Keratinocyte (primary cell): ENCODE results near the gene CCDC192. TPM values are rescaled to one million over a fixed set of nuclear protein-coding genes. Genes with fewer than 3 reads are reported as not detected.

Experiments
- DNase-seq: peaks from one replicate; pipeline ENCODE4 v3.0.0-alpha.2; 2011; ENCODE audit warnings: low read depth, missing footprints, low spot score
- FAIRE-seq: peaks from 2 replicates; lab custom pipeline; 2011; peaks lifted over from hg19 to GRCh38; lab: Jason Lieb, UNC
- H2AFZ ChIP-seq: 2 replicates; pipeline ENCODE4 v1.6.0; 2012; ENCODE audit warnings: low read length, control low read depth, inconsistent platforms; ENCODE audit not compliant: control insufficient read depth
- H3K27ac ChIP-seq: 2 replicates; pipeline ENCODE4 v1.5.1; 2011; ENCODE audit warnings: low read length; ENCODE audit not compliant: control insufficient read depth, insufficient read depth
- H3K27me3 ChIP-seq: 3 replicates; pipeline ENCODE4 v1.6.0; 2011; ENCODE audit warnings: low read length; ENCODE audit not compliant: control insufficient read depth, insufficient read depth; ENCODE audit errors: extremely low read depth
- H3K36me3 ChIP-seq, 2 experiments: 2 replicates in 1 of 2; 3 replicates in 1 of 2; pipeline ENCODE4 v1.5.1; 2011; ENCODE audit warnings: low read length in 2 of 2, mild to moderate bottlenecking in 1 of 2; ENCODE audit not compliant: control insufficient read depth in 2 of 2, insufficient read depth in 2 of 2; ENCODE audit errors: extremely low read depth in 1 of 2
- H3K4me1 ChIP-seq: 3 replicates; pipeline ENCODE4 v1.5.1; 2011; ENCODE audit warnings: low read length; ENCODE audit not compliant: control insufficient read depth, insufficient read depth; ENCODE audit errors: extremely low read depth
- H3K4me2 ChIP-seq: 3 replicates; pipeline ENCODE4 v1.6.0; 2011; ENCODE audit warnings: low read depth, low read length; ENCODE audit not compliant: control insufficient read depth, insufficient read depth; ENCODE audit errors: extremely low read depth
- H3K4me3 ChIP-seq, 3 experiments: fragments of 200-600 bp in 1 of 3; sonication (generic) in 1 of 3; 2 replicates in 2 of 3; 3 replicates in 1 of 3; pipeline ENCODE4 v1.5.1; 2011 to 2016; ENCODE audit warnings: low read length in 3 of 3, mild to moderate bottlenecking in 3 of 3, control low read depth in 2 of 3, inconsistent platforms in 1 of 3, low read depth in 1 of 3, mixed read lengths in 1 of 3, mixed run types in 1 of 3, moderate library complexity in 1 of 3; ENCODE audit not compliant: control insufficient read depth in 2 of 3, insufficient read depth in 2 of 3; ENCODE audit errors: extremely low read depth in 1 of 3
- H3K79me2 ChIP-seq: 2 replicates; pipeline ENCODE4 v1.6.0; 2012; ENCODE audit warnings: low read length; ENCODE audit not compliant: control insufficient read depth, insufficient read depth
- H3K9ac ChIP-seq: 3 replicates; pipeline ENCODE4 v1.6.0; 2011; ENCODE audit warnings: low read length; ENCODE audit not compliant: control insufficient read depth, insufficient read depth; ENCODE audit errors: extremely low read depth
- H3K9me1 ChIP-seq: 3 replicates; pipeline ENCODE4 v1.6.0; 2011; ENCODE audit warnings: low read length; ENCODE audit not compliant: control insufficient read depth, insufficient read depth; ENCODE audit errors: extremely low read depth
- H3K9me3 ChIP-seq: 2 replicates; pipeline ENCODE4 v1.5.1; 2012; ENCODE audit warnings: low read depth, low read length; ENCODE audit not compliant: control insufficient read depth
- H4K20me1 ChIP-seq: 3 replicates; pipeline ENCODE4 v1.6.0; 2011; ENCODE audit warnings: low read length; ENCODE audit not compliant: control insufficient read depth, insufficient read depth; ENCODE audit errors: extremely low read depth
- EZH2 ChIP-seq: IDR thresholded peaks from one replicate; pipeline ENCODE4 v1.6.1; 2012; ENCODE audit warnings: inconsistent platforms, mild to moderate bottlenecking, low read length, moderate library complexity
- dilution Hi-C: fragments of 300-500 bp; cut with MboI; formaldehyde crosslinking; loops from one replicate; pipeline ENCODE4 v1.7.0; 2020; ENCODE audit warnings: low sequenced_read_pairs; ENCODE audit not compliant: extremely low pct_ligation_motif_present
- polyA plus RNA-seq, 5 experiments: library from polyadenylated mRNA; depleted of rRNA in 3 of 5; stranded (reverse) in 3 of 5; stranded (forward) in 1 of 5; unstranded in 1 of 5; fragments of >200 nt; gene quantifications; 1 replicate in 1 of 5; 2 replicates in 3 of 5; 3 replicates in 1 of 5; pipeline versions ENCODE4 v1.2.1 to v1.2.3, GENCODE V29; 2011 to 2012; ENCODE audit warnings: missing spikeins in 2 of 5, low read depth in 1 of 5, low replicate concordance in 1 of 5
- TF ChIP-seq, protein P1 (sequence below), 3 experiments: IDR thresholded peaks in 1 of 3; conservative IDR thresholded peaks in 1 of 3; optimal IDR thresholded peaks in 1 of 3; 2 replicates in 2 of 3; 3 replicates in 1 of 3; pipeline versions ENCODE3 to v1.5.1; 2011; ENCODE audit warnings: low read length in 3 of 3, mild to moderate bottlenecking in 3 of 3, moderate library complexity in 2 of 3, control low read depth in 1 of 3, inconsistent platforms in 1 of 3; ENCODE audit not compliant: insufficient read depth in 2 of 3; ENCODE audit errors: extremely low read depth in 1 of 3

CCDC192 gene
- polyA plus RNA-seq, 1 donor (not counting 4 experiments of a cell fraction or from before 2014, with no cell fraction given) = not detected

DNA sequence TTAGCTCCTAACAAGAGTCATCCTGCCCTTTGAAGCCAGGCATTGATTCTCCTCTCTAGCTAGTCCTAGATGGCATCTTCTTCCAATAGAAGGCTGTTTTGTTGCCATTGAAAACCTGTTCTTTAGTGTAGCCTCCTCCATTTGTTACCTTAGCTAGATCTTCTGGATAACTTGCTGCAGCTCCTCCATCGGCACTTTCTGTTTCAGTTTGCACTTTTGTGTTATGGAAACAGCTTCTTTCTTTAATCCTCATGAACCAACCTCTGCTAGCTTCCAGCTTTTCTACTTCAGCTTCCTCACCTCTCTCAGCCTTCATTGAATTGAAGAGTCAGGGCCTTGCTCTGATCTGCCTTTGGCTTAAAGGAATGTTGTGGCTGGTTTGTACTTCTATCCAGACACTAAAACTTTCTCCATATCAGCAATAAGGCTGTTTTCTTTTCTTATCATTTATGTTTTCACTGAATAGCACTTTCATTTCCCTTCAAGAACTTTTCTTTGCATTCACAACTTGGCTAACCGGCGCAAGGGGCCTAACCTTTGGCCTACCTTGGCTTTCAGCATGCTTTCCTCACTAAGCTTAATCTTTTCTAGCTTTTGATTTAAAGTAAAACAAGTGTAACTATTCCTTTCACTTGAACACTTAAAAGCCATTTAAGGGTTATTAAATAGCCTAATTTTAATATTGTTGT lies 213.8 kb downstream of the CCDC192 start:
- H3K27me3 ChIP-seq = no peaks in the 10 kb centered on the region
- no peaks in the 10 kb centered on the region for H3K79me2 ChIP-seq
- H3K4me3 ChIP-seq = no peak overlapping the region
- H3K9ac ChIP-seq = no peak overlapping the region
- TF ChIP-seq, protein P1, sequence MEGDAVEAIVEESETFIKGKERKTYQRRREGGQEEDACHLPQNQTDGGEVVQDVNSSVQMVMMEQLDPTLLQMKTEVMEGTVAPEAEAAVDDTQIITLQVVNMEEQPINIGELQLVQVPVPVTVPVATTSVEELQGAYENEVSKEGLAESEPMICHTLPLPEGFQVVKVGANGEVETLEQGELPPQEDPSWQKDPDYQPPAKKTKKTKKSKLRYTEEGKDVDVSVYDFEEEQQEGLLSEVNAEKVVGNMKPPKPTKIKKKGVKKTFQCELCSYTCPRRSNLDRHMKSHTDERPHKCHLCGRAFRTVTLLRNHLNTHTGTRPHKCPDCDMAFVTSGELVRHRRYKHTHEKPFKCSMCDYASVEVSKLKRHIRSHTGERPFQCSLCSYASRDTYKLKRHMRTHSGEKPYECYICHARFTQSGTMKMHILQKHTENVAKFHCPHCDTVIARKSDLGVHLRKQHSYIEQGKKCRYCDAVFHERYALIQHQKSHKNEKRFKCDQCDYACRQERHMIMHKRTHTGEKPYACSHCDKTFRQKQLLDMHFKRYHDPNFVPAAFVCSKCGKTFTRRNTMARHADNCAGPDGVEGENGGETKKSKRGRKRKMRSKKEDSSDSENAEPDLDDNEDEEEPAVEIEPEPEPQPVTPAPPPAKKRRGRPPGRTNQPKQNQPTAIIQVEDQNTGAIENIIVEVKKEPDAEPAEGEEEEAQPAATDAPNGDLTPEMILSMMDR (optimal IDR thresholded peaks at IDR 0.05 in 1 of 3, IDR thresholded peaks at IDR 0.05 in 1 of 3, conservative IDR thresholded peaks at IDR 0.05 in 1 of 3; ENCODE audit: extremely low read depth in 1 of 3, insufficient read depth in 2 of 3, low read length in 3 of 3) = no peak
- TF ChIP-seq EZH2 = no peak
- no peak for FAIRE-seq
- dilution Hi-C loops = no loop called here
- H3K4me1 ChIP-seq = no peaks in the 10 kb centered on the region
- no peaks in the 10 kb centered on the region for H3K9me1 ChIP-seq
- no peak overlapping the region for H3K4me2 ChIP-seq
- no peak overlapping the region for H2AFZ ChIP-seq
- no peaks in the 10 kb centered on the region for H4K20me1 ChIP-seq
- H3K27ac ChIP-seq = no peak overlapping the region
- DNase-seq = no peak
- H3K9me3 ChIP-seq = no peaks in the 10 kb centered on the region
- H3K36me3 ChIP-seq = no peaks in the 10 kb centered on the region

DNA sequence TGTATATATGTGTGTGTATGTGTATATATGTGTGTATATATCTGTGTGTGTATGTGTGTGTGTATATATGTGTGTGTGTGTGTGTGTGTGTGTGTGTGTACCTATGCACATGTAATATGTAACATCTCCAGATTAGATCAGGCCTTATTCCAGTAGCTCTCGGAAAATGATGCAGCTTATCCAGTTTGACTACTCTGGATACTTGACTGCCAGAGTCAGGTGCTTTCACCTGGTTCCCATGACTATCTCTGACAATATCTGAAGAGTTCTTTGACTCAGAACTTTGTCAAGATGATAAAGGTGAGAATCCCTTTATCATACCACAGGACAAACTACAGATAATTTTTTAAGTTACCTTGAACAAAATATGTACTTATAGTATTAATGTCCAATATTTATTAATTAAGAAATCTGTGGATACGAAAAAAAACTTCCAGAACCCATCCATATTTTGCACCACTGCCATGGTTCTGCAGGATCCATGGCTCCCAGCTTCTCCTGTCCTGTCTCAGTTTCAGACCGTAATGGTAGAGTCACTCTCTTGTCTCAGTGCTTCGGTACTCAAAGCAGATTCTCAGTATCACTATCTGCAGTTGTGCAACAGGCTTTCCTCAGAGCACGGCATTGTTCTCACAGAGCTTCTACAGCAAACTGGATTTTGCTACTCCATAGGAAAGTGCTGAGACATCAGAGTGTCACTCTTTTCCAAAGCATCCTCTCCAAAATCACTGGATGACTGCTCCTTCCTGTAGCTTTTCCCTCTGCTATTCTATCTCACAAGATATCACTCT lies 216.0 kb downstream of the CCDC192 start:
- H3K4me2 ChIP-seq = no peak overlapping the region
- no peaks in the 10 kb centered on the region for H4K20me1 ChIP-seq
- no peaks in the 10 kb centered on the region for H3K4me1 ChIP-seq
- no peaks in the 10 kb centered on the region for H3K9me1 ChIP-seq
- no peaks in the 10 kb centered on the region for H3K27me3 ChIP-seq
- H3K27ac ChIP-seq = no peak overlapping the region
- FAIRE-seq = no peak
- TF ChIP-seq, protein P1 (optimal IDR thresholded peaks at IDR 0.05 in 1 of 3, IDR thresholded peaks at IDR 0.05 in 1 of 3, conservative IDR thresholded peaks at IDR 0.05 in 1 of 3; ENCODE audit: extremely low read depth in 1 of 3, insufficient read depth in 2 of 3, low read length in 3 of 3) = no peak
- TF ChIP-seq EZH2 = no peak
- H3K36me3 ChIP-seq = no peaks in the 10 kb centered on the region
- H3K9me3 ChIP-seq = no peaks in the 10 kb centered on the region
- no peak for DNase-seq
- dilution Hi-C loops = no loop called here
- H2AFZ ChIP-seq = no peak overlapping the region
- no peaks in the 10 kb centered on the region for H3K79me2 ChIP-seq
- no peak overlapping the region for H3K4me3 ChIP-seq
- H3K9ac ChIP-seq = no peak overlapping the region
